Activated CD4-positive, alpha-beta T cell treated with anti-CD3 and anti-CD28 coated beads for 1 hour (primary cell): Measurements from ENCODE around the gene ANKRD6.

Source experiments
- DNase-seq: peaks from one replicate; pipeline ENCODE4 v3.0.0-alpha.2; 2020

ANKRD6 gene

DNA sequence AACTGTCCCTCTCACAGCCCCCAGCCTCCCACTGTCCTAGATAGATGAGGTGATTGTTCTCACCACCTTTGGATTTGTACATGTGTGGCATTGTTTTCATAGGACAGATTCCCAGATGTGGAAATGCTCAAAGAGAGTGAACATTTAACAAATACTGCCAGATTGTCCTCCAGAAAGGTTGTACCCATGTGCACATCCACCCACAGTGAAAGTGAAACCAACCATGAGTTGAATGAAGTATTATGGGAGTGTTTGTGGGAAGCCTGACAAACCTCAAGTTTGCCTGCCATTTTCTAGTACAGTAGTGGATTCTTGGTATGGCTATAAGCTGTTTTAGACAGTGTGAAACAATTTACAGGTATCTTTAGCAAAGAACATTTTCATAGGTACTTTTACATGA, 42.7 kb downstream of the ANKRD6 start:
- DNase-seq: no peak

DNA sequence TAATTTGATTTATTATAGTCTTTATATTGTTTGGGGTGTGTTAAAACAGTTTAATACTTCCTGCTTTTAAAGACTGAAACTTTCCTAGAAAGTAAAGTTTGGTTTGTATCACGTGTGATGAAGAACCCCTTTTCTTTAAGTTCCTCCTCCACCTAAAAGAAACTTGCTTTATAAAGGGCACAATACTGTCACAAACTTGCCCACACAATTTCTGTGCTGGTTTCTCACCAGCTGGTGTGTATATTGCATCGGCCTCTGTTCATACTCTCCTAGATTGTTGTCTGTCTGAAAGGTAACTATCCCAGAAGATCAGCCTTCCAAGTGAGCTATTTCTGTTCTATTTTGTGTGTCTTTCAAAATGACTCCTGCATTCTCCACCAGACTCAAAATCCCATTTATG, 46.9 kb downstream of the ANKRD6 start:
- DNase-seq: no peak

DNA sequence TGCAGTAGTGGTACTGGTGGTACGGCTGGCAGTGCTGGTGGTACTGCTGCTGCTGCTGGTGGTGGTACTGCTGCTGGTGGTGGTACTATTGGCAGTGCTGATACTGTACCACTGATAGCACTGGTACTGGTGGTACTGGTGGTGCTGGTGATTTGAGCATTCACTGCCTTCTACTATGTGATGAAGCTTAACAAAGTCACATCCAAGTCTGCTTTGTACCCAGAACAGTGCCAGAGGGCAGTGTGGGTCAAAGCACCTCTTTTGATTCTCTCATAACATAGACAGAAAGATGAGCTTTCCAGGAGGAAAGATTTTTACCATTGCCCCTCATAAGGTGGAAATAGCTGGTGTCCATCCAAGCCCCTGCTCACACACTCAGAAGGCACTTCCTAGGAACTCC, 48.7 kb downstream of the ANKRD6 start:
- DNase-seq: no peak

DNA sequence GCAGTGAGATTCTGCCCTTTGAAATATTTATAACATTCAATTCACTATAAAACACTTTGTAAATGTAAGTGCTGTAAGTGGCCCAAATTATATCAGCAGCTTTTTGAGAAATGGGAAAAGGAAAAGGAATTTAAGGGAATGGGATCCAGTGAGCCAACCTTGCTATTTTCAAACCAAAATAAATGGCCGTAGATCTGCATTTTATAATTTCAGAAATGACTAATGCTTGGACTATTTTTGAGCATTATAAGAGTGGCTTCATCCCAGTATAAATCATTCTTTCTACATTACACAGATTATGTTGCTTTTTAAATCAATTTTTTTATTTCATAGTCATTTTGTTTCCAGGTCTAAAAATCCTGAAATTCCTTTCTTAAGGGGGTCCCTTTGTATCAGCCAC, 49.2 kb downstream of the ANKRD6 start:
- DNase-seq: no peak

DNA sequence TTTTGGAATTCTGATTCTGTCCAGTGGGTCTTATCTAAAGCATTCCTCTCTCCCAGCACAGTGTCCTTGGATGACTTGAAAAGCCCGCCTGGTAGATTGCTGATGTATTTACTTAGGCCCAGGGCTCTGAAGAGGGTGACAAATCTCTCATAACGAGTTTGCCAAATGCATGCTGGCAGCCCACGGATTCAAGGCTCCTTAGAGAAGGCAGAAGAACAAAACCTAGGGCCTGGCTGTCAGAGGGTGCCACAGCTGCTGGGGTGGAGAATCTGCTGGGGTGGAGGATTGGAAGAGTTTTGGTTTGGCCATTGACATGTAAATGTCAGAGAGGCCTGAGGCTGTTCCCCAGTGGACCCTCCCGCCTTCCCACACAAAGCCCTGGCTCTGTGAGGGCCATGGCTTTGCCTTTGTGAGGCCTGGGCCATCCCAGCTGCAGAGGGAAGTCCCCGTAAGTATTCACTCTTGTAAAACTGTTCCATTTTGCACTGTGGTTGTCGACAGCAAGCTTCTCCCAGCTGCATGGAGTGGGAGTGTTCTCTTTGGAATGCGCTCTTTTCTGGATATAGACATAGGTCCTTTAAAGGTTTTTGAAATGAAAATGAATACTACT, 50.3 kb downstream of the ANKRD6 start:
- DNase-seq: no peak

DNA sequence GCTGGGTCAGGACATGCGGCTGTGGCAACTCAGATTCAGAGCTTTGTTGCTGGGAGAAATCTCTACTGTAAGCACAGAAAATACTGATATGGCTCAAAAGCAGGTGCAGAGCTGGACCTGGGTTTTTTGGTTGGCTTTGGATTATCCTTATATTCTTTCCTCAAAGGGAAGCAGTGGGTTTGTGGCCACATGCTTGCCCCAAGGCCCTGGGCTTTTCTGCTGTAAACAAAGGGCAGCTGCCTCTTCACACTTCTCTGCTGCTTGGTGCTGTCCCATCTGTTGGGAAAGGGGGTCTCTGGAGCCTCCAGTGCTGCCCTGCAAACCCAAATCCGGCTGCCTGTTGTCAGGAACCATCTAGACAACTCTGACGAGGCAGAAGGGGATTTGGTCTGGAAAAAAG, 52.4 kb downstream of the ANKRD6 start:
- DNase-seq: no peak

DNA sequence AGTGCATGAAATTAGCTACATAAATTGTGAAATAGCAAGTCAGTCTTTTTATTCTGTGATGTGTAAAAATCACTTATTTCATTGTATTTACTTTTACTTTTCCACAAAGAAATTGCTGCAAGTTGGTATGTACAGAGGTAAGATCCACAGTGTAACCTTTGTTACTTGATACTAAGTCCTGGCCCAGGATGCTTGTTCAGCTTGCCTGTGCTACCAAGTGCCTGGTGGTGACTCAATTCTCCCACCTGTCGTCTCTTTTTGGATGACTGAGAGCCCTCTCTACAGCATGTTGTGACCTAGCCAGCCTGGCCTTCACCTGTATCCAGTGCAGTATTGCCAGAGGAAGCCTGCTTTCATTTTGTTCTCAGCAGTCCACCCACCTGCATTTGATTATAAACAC, 54.9 kb downstream of the ANKRD6 start:
- DNase-seq: no peak

DNA sequence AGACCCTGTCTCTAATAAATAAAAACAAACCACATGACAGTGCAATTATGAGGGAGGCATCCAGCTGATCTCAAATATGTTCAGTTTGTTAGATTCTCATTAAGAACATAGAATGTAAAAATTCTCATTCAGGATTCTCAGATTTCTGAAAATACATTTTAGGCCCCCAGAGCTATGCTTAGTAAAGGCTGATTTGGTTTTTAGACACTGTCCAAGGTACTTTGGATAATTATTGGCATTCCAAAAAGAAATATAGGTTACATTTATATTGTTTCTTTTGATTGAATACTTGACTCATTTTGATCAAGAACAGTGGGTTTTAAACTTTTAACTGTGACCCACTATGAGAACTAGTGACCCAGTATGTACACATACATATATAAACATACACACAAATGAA, 55.5 kb downstream of the ANKRD6 start:
- no peak for DNase-seq

DNA sequence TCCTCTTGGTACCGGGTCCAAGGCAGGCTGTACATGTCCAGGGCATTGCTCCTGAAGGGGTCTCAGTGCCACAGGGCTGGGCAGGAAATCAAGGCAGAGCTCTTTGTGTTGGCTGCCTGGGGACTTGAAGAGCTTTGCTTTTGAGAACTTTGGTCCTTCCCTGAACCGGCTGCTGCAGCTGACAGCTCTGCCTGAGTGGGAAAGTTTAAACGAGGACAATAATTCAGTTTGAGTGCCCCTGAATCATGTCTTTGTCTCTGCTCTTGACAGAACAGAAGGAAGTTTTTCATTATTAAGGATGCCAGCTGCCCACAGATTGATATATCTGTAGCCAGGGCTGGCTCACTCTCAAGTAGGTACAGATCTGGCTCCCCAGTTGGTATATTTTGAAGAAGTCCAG, 56.1 kb downstream of the ANKRD6 start:
- no peak for DNase-seq

DNA sequence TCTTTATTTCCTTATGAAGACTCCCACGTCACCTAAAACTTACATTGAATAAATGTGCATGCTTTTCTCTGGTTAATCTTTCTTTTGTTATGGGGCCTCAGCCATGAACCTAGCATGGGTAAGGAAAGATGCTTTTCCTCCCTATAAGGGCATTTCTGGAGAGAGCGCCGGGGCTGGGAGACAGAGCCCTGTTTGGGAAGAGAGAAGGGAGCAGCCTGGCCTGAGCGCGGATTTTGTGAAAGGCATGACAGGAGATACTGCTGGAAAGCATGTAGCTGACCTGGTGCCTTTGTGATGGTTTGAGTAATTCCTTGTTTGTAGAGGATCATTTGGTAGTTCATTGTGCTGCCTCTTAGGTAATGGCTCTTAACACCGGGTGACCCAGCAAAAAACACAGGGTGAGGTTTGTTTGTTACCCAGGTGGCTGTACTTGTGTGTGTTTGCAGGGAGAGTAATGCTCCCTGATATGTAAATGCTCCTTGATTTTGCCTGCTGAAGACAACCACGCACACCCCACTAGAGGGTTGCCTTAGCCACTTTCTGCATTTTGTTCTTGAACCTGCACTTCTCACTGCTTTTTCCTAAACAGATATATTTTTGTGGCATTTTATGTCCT, 59.2 kb downstream of the ANKRD6 start:
- no peak for DNase-seq

DNA sequence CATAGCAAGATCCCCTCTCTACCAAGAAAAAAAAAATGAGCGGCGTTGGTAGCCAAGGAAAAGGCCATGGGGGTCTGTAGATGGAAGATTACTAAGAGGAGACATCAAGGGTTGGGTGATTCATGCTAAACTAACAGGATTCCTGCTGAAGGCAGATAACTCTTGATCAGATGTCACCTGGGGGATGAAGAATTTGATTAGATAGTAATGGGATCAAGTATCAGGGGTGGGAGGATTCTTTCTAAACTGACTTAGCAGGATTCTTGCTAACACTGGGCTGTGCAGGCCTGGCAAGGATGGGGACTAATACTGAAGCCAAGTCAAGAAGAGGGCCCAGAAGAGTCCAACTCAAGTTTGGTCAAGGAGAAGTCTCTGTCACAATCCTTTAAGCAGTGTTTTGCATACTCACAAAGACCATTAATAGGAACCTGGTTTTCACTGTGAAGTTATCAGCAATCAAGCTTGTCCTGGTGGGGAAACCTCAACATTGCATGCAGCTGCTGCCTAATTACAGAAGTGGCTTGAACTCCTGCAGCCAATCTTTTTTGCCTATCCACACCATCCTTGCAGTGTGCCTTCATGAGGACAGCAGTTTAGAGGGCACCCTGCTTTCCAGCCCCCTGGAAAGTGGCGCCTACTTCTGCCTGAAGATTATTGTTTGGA, 61.3 kb downstream of the ANKRD6 start:
- no peak for DNase-seq

DNA sequence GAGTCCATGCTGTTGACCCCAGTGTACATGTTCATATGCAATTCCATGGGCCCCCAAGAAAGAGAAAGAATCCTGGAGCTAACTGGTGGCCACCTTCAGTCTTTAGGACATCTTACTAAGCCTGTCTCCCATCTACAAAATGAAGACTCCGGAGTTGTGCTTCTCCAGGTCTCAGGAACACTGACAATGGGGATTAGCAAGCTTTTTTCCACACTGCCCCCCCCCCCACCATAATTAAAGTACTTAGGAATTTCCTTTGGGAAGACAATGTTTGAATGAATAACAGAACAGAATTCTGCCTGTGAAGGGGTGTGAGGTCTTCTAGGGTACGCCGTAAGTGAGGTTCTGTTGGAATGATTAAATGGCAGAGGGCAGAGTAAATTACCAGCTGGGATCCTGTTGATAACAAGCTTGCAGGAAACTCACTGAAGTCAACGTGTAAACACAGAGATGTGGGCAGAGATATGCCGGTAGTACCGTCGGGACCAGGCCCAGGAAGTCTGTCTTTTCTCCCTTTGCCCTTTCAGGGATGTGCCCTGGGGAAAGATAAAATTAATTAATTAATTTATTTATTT, 63.1 kb downstream of the ANKRD6 start:
- DNase-seq: no peak

DNA sequence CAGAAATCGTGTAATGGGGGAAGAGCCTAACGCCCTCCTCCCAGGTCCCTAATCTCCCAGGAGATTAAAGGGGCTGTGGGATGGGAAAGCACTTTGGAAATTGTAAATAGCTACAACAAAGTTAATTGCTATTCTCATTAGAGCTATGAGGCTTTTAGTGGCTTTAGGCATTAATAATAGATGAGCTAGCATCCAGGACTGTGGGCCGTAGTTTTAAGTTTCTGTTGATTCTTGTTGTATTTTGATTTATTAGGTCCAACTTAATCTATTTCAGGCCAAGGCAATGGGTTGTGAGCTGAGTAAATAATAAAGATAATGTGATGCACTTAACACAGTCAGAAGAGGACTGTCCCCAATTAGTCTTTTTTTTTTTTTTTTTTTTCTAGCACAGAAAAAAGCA, 67.7 kb downstream of the ANKRD6 start:
- DNase-seq: no peak

DNA sequence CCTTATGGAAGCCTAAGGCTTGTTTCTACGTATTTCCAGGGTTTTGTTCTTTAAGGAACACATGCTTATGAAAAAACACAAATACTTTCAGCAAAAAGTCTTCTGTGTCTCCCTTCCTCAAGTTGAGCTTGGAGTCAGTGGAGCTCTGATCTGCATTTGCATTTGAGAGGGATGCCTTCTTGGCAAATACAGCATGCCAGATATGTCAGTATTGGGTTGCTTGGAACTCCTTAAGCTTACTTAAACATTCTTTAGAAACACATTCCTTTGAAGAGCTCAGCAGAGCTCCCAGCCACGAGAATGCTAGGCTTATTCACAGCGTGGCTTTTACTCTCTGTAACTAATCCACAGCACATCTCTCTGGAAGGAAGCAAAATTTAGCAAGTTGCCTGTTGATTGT, 68.3 kb downstream of the ANKRD6 start:
- DNase-seq: no peak

DNA sequence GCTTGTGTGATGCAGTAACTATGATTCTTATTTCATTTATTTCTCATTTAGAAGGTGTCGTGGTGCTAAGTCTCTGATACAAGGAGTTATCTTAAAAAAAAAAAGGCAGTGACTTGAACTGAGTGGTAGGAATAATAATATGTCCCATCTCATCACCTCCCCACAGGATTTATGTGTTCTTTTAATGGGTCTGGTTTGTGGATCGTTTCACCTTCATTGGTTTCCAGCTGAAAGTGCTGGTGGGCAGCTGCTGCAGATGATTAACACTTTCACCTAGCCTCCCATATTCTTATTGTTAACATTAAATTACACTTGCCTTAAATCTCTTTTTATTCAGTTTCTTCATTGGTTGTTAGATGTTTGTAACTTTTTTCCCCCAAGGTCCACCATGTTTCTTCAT, 68.8 kb downstream of the ANKRD6 start:
- no peak for DNase-seq

DNA sequence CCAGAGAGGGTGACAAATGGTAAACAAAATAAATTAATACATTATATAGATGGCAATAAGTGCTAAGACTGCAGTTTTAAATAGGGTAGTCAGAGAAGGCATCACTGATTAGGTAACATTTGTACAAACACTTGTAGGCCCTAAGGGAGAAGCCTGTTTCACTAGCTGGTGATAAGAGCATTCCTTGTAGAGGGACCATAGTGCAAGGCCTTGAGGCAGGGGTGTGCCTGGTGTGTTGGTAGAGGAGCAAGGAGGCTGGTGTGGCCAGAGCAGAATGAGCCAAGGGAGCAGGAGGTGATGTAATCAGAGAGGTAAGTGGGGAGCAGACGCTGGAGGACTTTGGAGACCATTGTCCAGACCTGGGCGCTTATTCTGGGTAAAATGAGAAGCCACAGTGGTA, 70.7 kb downstream of the ANKRD6 start:
- no peak for DNase-seq

DNA sequence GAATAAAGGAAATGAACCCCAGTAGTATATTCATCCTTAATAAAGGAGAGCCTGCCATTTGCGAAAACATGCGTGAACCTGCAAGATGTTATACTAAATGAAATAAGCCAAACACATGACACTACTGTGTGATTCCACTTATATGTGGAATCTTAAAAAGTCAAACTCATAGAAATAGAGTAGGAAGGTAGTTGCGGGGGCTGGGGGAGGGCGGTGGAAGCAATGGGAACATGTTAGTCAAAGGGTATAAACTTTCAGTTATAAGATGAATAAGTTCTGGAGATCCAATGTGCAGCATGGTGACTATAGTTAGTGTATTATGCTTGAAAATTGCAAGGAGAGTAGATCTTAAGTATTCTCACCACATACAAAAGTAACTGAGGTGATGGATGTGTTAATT, 72.9 kb downstream of the ANKRD6 start:
- no peak for DNase-seq

DNA sequence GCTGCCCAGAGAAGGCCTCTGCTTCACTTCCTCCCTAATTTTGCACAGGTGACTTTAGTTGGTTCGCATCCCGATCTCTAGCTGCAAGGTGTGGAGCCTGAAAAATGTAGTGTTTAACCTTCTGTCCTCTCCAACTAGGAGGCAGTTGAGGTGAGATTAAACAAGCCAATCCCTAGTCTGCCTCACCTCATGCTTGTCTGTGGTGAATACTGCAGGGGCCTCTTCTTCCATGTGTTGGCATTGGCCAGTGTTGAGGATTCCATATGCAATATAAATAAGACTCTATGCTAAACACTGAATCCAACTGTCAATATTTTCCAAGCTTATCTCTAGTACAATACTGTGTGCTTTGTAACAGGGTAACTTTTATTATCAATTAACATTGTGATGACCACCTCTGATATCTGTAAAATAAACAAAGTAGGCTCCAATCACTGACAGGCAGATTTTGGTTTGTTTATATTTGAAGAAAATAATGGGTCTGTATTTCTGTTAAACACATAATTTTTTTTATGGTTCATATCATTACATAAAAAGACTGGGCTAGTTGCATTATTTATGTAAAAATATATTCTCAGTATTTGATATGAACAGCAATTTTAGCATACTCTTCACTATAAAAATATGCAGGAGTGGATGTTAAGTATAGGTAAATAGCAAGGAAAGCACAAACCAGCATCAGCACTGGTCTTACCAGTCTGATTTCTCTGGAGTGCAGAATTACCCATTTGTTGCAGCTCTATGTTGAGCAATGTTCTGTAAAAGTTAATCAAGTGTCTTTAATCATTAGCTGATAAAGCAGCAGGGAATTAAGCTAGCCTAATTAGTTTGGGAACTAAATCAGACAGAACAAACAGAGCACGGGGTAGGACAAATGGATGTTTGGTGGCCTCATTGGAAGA, 74.0 kb downstream of the ANKRD6 start:
- no peak for DNase-seq

DNA sequence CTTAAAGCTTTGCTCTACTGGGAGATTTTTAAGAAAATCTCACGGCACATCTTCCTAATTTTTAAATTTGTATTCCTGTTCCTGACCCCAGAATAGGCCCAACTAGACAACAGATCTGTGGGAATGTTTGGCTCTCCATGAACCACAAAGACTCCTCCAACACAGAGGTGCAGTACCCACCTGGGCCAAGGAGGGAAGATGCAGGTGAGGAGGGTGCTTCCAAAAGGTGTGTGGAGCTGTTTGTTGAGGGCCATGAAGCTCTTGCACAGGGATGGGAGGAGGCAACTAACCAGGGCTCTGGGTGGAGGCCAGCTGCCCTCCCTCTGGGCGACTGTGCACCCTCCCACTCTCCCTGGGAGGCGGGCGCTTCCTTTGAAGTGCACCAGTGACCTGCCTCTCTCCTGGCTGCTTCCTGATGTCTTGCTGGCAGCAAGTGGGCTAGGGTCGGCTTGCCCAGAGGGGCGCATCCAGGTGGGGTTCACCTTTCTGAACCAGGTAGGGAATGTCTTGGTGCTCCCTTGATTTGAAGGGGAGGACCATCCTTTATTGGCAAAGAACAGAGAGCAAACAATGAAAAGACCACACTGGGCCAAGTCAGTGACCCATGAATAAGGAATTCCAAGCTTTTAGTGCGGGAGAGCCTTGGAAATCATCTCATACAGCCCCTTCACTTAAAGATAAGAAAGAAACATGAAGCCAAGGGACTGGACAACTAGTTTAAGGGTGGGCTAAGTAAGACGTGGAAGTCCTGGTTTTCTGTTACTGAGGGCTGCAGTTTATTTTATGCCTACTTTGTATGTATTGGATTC, 76.0 kb downstream of the ANKRD6 start:
- no peak for DNase-seq

DNA sequence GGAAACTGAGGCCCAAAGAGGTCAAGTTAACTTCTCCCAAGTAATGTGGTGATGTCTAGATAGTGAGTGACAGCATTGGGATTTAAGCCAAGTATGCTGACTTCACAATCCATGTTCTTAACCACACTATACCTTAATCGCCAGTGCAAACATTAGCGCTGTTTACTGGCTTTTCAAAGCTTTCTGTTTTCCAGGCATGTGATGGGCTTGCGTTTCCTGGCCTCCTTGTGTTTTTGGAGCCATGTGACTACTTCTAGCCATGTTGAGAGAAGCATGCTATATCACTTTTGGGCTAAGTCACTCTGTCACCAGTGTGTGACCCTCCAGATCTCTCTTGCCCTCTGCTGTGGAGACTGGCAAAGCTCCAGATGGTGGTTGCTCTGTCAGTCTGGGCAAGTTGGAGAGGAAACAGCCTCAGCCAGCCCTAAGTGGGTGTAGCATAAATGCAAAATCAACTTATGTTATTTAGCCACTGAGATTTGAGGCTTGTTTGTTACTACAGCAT, 76.9 kb downstream of the ANKRD6 start:
- DNase-seq: no peak

DNA sequence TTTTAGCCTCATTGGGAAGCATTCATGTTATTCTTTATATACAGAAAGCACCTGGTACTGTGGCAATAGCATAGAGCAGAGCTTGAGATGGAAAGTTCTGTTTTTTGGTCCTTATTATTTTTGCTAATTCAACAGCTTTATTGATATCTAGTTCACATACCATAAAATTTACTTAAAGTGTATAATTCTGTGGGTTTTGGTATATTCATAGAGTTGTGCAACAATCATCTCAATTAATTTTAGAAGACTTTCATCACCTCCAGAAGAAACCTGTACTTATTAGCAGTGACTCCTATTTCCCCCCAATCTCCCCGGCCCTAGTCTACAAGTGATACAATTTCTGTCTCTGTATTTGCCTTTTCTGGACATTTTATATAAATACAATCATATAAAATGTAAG, 77.4 kb downstream of the ANKRD6 start:
- no peak for DNase-seq

DNA sequence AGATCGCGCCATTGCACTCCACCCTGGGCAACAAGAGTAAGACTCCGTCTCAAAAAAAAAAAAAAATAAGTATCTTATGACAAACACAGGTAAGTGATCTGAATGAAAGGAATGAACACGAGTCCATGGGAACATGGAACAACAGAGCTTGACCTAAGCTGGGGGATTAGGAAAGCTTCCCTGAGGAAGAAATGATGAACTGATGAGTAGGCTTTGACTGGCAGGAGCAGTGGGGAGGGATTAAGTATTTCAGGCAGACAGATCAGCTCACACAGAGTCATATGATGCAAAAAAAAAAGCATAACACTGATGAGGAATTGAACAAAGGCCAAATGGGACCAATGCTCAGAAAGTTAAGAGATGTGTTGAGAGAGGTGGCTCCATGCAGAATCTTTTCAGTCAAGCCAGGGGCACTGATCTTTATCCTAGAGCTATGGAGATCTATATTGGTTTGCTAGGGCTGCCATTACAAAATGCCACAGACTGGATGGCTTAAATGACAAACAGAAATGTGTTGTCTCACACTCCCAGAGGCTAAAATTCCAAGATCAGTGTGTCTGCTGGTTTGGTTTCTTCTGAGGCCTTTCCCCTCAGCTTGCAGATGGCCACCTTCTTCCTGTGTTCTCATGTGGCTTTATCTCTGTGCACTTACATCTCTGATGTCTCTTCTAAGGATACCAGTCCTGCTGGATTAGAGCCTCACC, 85.6 kb downstream of the ANKRD6 start:
- no peak for DNase-seq
